Measurements from ENCODE around the gene KCNK1.

Gene KCNK1

GRCh38 chr1:233707153-233707879 lies 93.4 kb downstream of the KCNK1 start:
- no peak overlapping the region for H3K9ac ChIP-seq (ENCODE audit: insufficient read length, low read depth)
- DNase-seq (ENCODE audit: low read depth, low spot score), result no peak
- H3K4me1 ChIP-seq (ENCODE audit: insufficient read depth, insufficient read length), result no peaks in the 10 kb centered on the region
- peaks cover 15% of the 10 kb centered on the region for H3K9me3 ChIP-seq (ENCODE audit: insufficient read depth, low read length)
- H3K27me3 ChIP-seq (ENCODE audit: insufficient read depth, insufficient read length), result no peaks in the 10 kb centered on the region
- TF ChIP-seq SUZ12 (IDR thresholded peaks at IDR 0.05; ENCODE audit: extremely low read depth, insufficient read depth, insufficient read length), result no peak
- no peak for TF ChIP-seq YY1 (IDR thresholded peaks at IDR 0.05; ENCODE audit: insufficient read depth, insufficient read length)
- TF ChIP-seq ZNF274 (IDR thresholded peaks at IDR 0.05; ENCODE audit: low read depth, low read length), result no peak
- no peaks in the 10 kb centered on the region for H3K36me3 ChIP-seq (ENCODE audit: insufficient read depth, insufficient read length, low read length)
- H3K4me3 ChIP-seq (ENCODE audit: insufficient read length, low read depth), result no peak overlapping the region

- Histone ChIP-seq H3K36me3 (ENCODE audit: insufficient read depth, insufficient read length, low read length) (no peaks in the 10 kb centered on the region), H3K4me3 (ENCODE audit: insufficient read length, low read depth) (no peak overlapping the region), H3K27me3 (ENCODE audit: insufficient read depth, insufficient read length) (no peaks in the 10 kb centered on the region), H3K9ac (ENCODE audit: insufficient read length, low read depth) (no peak overlapping the region), H3K4me1 (ENCODE audit: insufficient read depth, insufficient read length) (no peaks in the 10 kb centered on the region), H3K9me3 (ENCODE audit: insufficient read depth, low read length) (peaks cover 15% of the 10 kb centered on the region)
- no peak for DNase-seq (ENCODE audit: low read depth, low spot score)
- TF ChIP-seq SUZ12 (IDR thresholded peaks at IDR 0.05; ENCODE audit: extremely low read depth, insufficient read depth, insufficient read length) (no peak), YY1 (IDR thresholded peaks at IDR 0.05; ENCODE audit: insufficient read depth, insufficient read length) (no peak), ZNF274 (IDR thresholded peaks at IDR 0.05; ENCODE audit: low read depth, low read length) (no peak)
Observed at GRCh38 chr1:233707880-233708815, 94.2 kb downstream of the KCNK1 start.

GRCh38 chr1:233710031-233710430 lies 96.1 kb downstream of the KCNK1 start:
- peaks cover 15% of the 10 kb centered on the region for H3K9me3 ChIP-seq (ENCODE audit: insufficient read depth, low read length)
- no peaks in the 10 kb centered on the region for H3K27me3 ChIP-seq (ENCODE audit: insufficient read depth, insufficient read length)
- H3K4me1 ChIP-seq (ENCODE audit: insufficient read depth, insufficient read length), result no peaks in the 10 kb centered on the region
- no peak for TF ChIP-seq YY1 (IDR thresholded peaks at IDR 0.05; ENCODE audit: insufficient read depth, insufficient read length)
- no peak for TF ChIP-seq SUZ12 (IDR thresholded peaks at IDR 0.05; ENCODE audit: extremely low read depth, insufficient read depth, insufficient read length)
- no peak overlapping the region for H3K9ac ChIP-seq (ENCODE audit: insufficient read length, low read depth)
- no peaks in the 10 kb centered on the region for H3K36me3 ChIP-seq (ENCODE audit: insufficient read depth, insufficient read length, low read length)
- DNase-seq (ENCODE audit: low read depth, low spot score), result no peak
- H3K4me3 ChIP-seq (ENCODE audit: insufficient read length, low read depth), result no peak overlapping the region

GRCh38 chr1:233710507-233710906 lies 96.6 kb downstream of the KCNK1 start:
- no peak for DNase-seq (ENCODE audit: low read depth, low spot score)

GRCh38 chr1:233714631-233715217 lies 100.8 kb downstream of the KCNK1 start:
- no peaks in the 10 kb centered on the region for H3K36me3 ChIP-seq (ENCODE audit: insufficient read depth, insufficient read length, low read length)
- no peaks in the 10 kb centered on the region for H3K4me1 ChIP-seq (ENCODE audit: insufficient read depth, insufficient read length)
- H3K9me3 ChIP-seq (ENCODE audit: insufficient read depth, low read length), result peaks cover 19% of the 10 kb centered on the region
- no peak overlapping the region for H3K9ac ChIP-seq (ENCODE audit: insufficient read length, low read depth)
- H3K4me3 ChIP-seq (ENCODE audit: insufficient read length, low read depth), result no peak overlapping the region
- TF ChIP-seq SUZ12 (IDR thresholded peaks at IDR 0.05; ENCODE audit: extremely low read depth, insufficient read depth, insufficient read length) (no peak), ZNF274 (IDR thresholded peaks at IDR 0.05; ENCODE audit: low read depth, low read length) (no peak), YY1 (IDR thresholded peaks at IDR 0.05; ENCODE audit: insufficient read depth, insufficient read length) (no peak)
- DNase-seq (ENCODE audit: low read depth, low spot score), result no peak
- no peaks in the 10 kb centered on the region for H3K27me3 ChIP-seq (ENCODE audit: insufficient read depth, insufficient read length)

More at GRCh38 chr1:233710507-233710906, 96.6 kb downstream of the KCNK1 start:
- Histone ChIP-seq H3K4me3 (ENCODE audit: insufficient read length, low read depth) (no peak overlapping the region), H3K36me3 (ENCODE audit: insufficient read depth, insufficient read length, low read length) (no peaks in the 10 kb centered on the region), H3K27me3 (ENCODE audit: insufficient read depth, insufficient read length) (no peaks in the 10 kb centered on the region), H3K9me3 (ENCODE audit: insufficient read depth, low read length) (peaks cover 15% of the 10 kb centered on the region), H3K4me1 (ENCODE audit: insufficient read depth, insufficient read length) (no peaks in the 10 kb centered on the region), H3K9ac (ENCODE audit: insufficient read length, low read depth) (no peak overlapping the region)
- TF ChIP-seq ZNF274 (IDR thresholded peaks at IDR 0.05; ENCODE audit: low read depth, low read length) (no peak), YY1 (IDR thresholded peaks at IDR 0.05; ENCODE audit: insufficient read depth, insufficient read length) (no peak), SUZ12 (IDR thresholded peaks at IDR 0.05; ENCODE audit: extremely low read depth, insufficient read depth, insufficient read length) (no peak)

GRCh38 chr1:233718057-233718456 lies 104.2 kb downstream of the KCNK1 start:
- Histone ChIP-seq H3K4me3 (ENCODE audit: insufficient read length, low read depth) (no peak overlapping the region), H3K27me3 (ENCODE audit: insufficient read depth, insufficient read length) (no peaks in the 10 kb centered on the region), H3K4me1 (ENCODE audit: insufficient read depth, insufficient read length) (no peaks in the 10 kb centered on the region), H3K9ac (ENCODE audit: insufficient read length, low read depth) (no peak overlapping the region), H3K9me3 (ENCODE audit: insufficient read depth, low read length) (peaks cover 7% of the 10 kb centered on the region; the same call in 1 of the 2 replicates), H3K36me3 (ENCODE audit: insufficient read depth, insufficient read length, low read length) (no peaks in the 10 kb centered on the region)
- no peak for TF ChIP-seq ZNF274 (IDR thresholded peaks at IDR 0.05; ENCODE audit: low read depth, low read length)
- TF ChIP-seq SUZ12 (IDR thresholded peaks at IDR 0.05; ENCODE audit: extremely low read depth, insufficient read depth, insufficient read length), result no peak
- TF ChIP-seq YY1 (IDR thresholded peaks at IDR 0.05; ENCODE audit: insufficient read depth, insufficient read length), result no peak
- DNase-seq (ENCODE audit: low read depth, low spot score), result no peak
